ENCODE measurements around the gene ABHD12B.

ABHD12B gene

DNA sequence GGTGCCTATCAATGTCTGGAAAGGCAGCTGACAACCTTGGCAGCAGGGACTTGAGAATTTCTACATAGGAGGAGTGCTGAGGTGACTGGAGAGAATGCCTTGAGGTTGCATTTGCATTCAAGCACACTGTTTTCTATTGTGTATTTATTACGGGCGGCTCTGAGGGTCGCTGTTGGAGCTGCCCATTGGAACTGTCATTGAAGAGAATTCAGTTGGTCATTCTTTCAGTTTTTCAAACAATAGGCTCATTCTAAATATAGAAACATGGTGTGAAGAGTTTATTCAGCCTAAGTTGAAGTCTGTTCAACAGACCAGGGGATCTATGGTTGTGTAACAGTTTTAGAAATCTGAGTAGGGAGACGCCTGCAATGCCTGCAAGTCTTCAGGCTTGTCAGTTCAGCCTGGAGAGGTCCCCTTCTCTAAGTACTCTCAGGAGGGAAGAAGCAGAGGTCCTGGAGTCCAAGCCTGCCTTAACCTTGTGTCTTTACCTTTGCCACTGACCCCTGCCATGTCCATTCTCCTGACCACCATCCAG is 9.8 kb upstream of the ABHD12B start:
- no peak for DNase-seq
- Histone ChIP-seq H3K27ac (ENCODE audit: low read length) (no peak overlapping the region), H3K4me2 (ENCODE audit: low read depth, low read length) (no peak overlapping the region), H3K79me2 (ENCODE audit: low read length) (no peaks in the 10 kb centered on the region), H3K9me3 (replicated peaks; ENCODE audit: insufficient read depth, low read length) (no peaks in the 10 kb centered on the region), H3K9ac (ENCODE audit: low read length) (no peak overlapping the region), H3K9me2 (replicated peaks; ENCODE audit: insufficient read depth, low read length) (no peaks in the 10 kb centered on the region), H3K4me1 (ENCODE audit: low read length) (no peaks in the 10 kb centered on the region), H3K4me3 (ENCODE audit: low read length) (no peak overlapping the region), H3F3A (ENCODE audit: insufficient read depth, low read length) (no peaks in the 10 kb centered on the region), H2AFZ (ENCODE audit: low read length) (no peak overlapping the region), H3K36me3 (replicated peaks; ENCODE audit: insufficient read depth, low read length) (no peaks in the 10 kb centered on the region), H4K20me1 (ENCODE audit: insufficient read depth, low read length) (no peaks in the 10 kb centered on the region), H3K27me3 (replicated peaks; ENCODE audit: insufficient read depth, low read length) (no peaks in the 10 kb centered on the region)
- TF ChIP-seq EZH2phosphoT487 (IDR thresholded peaks at IDR 0.05; ENCODE audit: low read length) (no peak), EZH2 (optimal IDR thresholded peaks at IDR 0.05; ENCODE audit: low read depth, low read length) (no peak), CTCF (IDR thresholded peaks at IDR 0.05; ENCODE audit: low read length) (no peak)

GRCh38 chr14:50864237-50864636 is 7.6 kb upstream of the ABHD12B start:
- TF ChIP-seq CTCF (IDR thresholded peaks at IDR 0.05; ENCODE audit: low read length) (no peak), EZH2 (optimal IDR thresholded peaks at IDR 0.05; ENCODE audit: low read depth, low read length) (no peak), EZH2phosphoT487 (IDR thresholded peaks at IDR 0.05; ENCODE audit: low read length) (no peak)
- Histone ChIP-seq H2AFZ (ENCODE audit: low read length) (no peak overlapping the region), H3K4me1 (ENCODE audit: low read length) (no peaks in the 10 kb centered on the region)

GRCh38 chr14:50864946-50865345 is 6.9 kb upstream of the ABHD12B start:
- Histone ChIP-seq H3K79me2 (ENCODE audit: low read length) (no peaks in the 10 kb centered on the region), H3K9me3 (replicated peaks; ENCODE audit: insufficient read depth, low read length) (no peaks in the 10 kb centered on the region), H4K20me1 (ENCODE audit: insufficient read depth, low read length) (no peaks in the 10 kb centered on the region), H3K4me3 (ENCODE audit: low read length) (no peak overlapping the region), H3K4me1 (ENCODE audit: low read length) (no peaks in the 10 kb centered on the region), H3K9me2 (replicated peaks; ENCODE audit: insufficient read depth, low read length) (no peaks in the 10 kb centered on the region), H3F3A (ENCODE audit: insufficient read depth, low read length) (no peaks in the 10 kb centered on the region), H2AFZ (ENCODE audit: low read length) (no peak overlapping the region), H3K27me3 (replicated peaks; ENCODE audit: insufficient read depth, low read length) (no peaks in the 10 kb centered on the region), H3K36me3 (replicated peaks; ENCODE audit: insufficient read depth, low read length) (no peaks in the 10 kb centered on the region), H3K4me2 (ENCODE audit: low read depth, low read length) (no peak overlapping the region), H3K27ac (ENCODE audit: low read length) (no peak overlapping the region), H3K9ac (ENCODE audit: low read length) (no peak overlapping the region)
- no peak for DNase-seq
- TF ChIP-seq EZH2phosphoT487 (IDR thresholded peaks at IDR 0.05; ENCODE audit: low read length) (no peak), CTCF (IDR thresholded peaks at IDR 0.05; ENCODE audit: low read length) (no peak), EZH2 (optimal IDR thresholded peaks at IDR 0.05; ENCODE audit: low read depth, low read length) (no peak)

More at GRCh38 chr14:50864237-50864636, 7.6 kb upstream of the ABHD12B start:
- no peaks in the 10 kb centered on the region for H3F3A ChIP-seq (ENCODE audit: insufficient read depth, low read length)
- H3K36me3 ChIP-seq (replicated peaks; ENCODE audit: insufficient read depth, low read length) = no peaks in the 10 kb centered on the region
- no peaks in the 10 kb centered on the region for H4K20me1 ChIP-seq (ENCODE audit: insufficient read depth, low read length)
- H3K9me2 ChIP-seq (replicated peaks; ENCODE audit: insufficient read depth, low read length) = no peaks in the 10 kb centered on the region
- no peak for DNase-seq
- H3K9me3 ChIP-seq (replicated peaks; ENCODE audit: insufficient read depth, low read length) = no peaks in the 10 kb centered on the region
- no peak overlapping the region for H3K27ac ChIP-seq (ENCODE audit: low read length)
- H3K4me3 ChIP-seq (ENCODE audit: low read length) = no peak overlapping the region
- no peaks in the 10 kb centered on the region for H3K79me2 ChIP-seq (ENCODE audit: low read length)
- H3K9ac ChIP-seq (ENCODE audit: low read length) = no peak overlapping the region
- no peak overlapping the region for H3K4me2 ChIP-seq (ENCODE audit: low read depth, low read length)
- H3K27me3 ChIP-seq (replicated peaks; ENCODE audit: insufficient read depth, low read length) = no peaks in the 10 kb centered on the region

Data from MM.1S (cell line).